ENCODE results near the gene ASB6.

Gene ASB6

DNA sequence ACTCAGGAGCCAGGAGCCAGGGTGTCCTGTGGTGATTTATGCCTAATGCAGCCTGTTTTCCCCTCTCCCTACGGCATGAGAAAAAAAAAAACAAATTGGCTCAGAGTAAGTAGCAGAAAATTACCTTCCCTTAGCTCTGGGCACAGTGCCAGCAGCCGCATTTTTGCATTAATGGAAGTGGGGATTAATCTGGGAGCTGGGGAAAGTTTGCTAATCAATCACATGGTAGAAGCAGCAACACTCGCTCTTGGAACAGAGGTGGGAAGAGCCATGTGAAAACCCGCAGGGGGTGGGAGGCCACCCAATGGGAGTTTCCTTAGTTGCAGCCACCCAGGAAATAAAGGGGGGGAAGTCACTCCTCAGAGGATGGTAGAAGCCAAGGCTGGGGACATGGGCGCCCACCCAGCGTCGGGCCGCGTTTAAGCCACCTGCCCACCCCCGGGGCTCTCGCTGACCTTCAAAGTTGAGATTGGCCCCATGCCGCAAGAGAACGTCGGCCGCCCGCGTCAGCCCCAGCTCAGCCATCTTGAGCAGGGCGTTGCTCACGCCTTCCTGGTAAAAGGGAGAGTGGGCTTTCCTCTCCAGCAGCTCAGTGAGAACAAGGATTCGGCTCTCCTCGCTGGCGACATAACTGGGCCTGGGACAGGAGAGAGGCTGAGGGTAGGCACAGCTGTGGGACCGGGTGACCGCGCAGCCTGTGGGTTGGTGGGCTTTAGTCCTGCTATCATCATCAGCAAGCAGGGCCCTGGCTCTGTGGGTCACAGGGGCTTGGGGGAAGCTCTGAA, 1.7 kb downstream of the ASB6 start:
- no peak for TF ChIP-seq FOXP2 (optimal IDR thresholded peaks at IDR 0.05; ENCODE audit: borderline replicate concordance, extremely low read depth, extremely low read length, insufficient read depth)
- no peak for TF ChIP-seq SIN3A (IDR thresholded peaks at IDR 0.05; ENCODE audit: borderline replicate concordance, insufficient read depth, low read length)

- TF ChIP-seq POLR2AphosphoS5 (IDR thresholded peaks at IDR 0.05; ENCODE audit: low read depth, low read length) (no peak), SIN3A (IDR thresholded peaks at IDR 0.05; ENCODE audit: borderline replicate concordance, insufficient read depth, low read length) (no peak), TAF1 (IDR thresholded peaks at IDR 0.05; ENCODE audit: borderline replicate concordance, insufficient read depth, low read length) (no peak), FOXP2 (optimal IDR thresholded peaks at IDR 0.05; ENCODE audit: borderline replicate concordance, extremely low read depth, extremely low read length, insufficient read depth) (no peak)
- TF ChIP-seq, protein P1, sequence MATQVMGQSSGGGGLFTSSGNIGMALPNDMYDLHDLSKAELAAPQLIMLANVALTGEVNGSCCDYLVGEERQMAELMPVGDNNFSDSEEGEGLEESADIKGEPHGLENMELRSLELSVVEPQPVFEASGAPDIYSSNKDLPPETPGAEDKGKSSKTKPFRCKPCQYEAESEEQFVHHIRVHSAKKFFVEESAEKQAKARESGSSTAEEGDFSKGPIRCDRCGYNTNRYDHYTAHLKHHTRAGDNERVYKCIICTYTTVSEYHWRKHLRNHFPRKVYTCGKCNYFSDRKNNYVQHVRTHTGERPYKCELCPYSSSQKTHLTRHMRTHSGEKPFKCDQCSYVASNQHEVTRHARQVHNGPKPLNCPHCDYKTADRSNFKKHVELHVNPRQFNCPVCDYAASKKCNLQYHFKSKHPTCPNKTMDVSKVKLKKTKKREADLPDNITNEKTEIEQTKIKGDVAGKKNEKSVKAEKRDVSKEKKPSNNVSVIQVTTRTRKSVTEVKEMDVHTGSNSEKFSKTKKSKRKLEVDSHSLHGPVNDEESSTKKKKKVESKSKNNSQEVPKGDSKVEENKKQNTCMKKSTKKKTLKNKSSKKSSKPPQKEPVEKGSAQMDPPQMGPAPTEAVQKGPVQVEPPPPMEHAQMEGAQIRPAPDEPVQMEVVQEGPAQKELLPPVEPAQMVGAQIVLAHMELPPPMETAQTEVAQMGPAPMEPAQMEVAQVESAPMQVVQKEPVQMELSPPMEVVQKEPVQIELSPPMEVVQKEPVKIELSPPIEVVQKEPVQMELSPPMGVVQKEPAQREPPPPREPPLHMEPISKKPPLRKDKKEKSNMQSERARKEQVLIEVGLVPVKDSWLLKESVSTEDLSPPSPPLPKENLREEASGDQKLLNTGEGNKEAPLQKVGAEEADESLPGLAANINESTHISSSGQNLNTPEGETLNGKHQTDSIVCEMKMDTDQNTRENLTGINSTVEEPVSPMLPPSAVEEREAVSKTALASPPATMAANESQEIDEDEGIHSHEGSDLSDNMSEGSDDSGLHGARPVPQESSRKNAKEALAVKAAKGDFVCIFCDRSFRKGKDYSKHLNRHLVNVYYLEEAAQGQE (IDR thresholded peaks at IDR 0.05; ENCODE audit: insufficient read depth in 1 of 2, low read depth in 2 of 2, low read length in 2 of 2) = no peak
These were observed 2.2 kb downstream of the ASB6 start for GRCh38 chr9:129639756-129640085.

GRCh38 chr9:129639034-129639630, 2.8 kb downstream of the ASB6 start:
- TF ChIP-seq TAF1 (IDR thresholded peaks at IDR 0.05; ENCODE audit: borderline replicate concordance, insufficient read depth, low read length) = no peak
- no peak for TF ChIP-seq POLR2AphosphoS5 (IDR thresholded peaks at IDR 0.05; ENCODE audit: low read depth, low read length)
- TF ChIP-seq, protein P1 (IDR thresholded peaks at IDR 0.05; ENCODE audit: insufficient read depth in 1 of 2, low read depth in 2 of 2, low read length in 2 of 2) = no peak
- TF ChIP-seq FOXP2 (optimal IDR thresholded peaks at IDR 0.05; ENCODE audit: borderline replicate concordance, extremely low read depth, extremely low read length, insufficient read depth) = no peak
- no peak for TF ChIP-seq SIN3A (IDR thresholded peaks at IDR 0.05; ENCODE audit: borderline replicate concordance, insufficient read depth, low read length)

DNA sequence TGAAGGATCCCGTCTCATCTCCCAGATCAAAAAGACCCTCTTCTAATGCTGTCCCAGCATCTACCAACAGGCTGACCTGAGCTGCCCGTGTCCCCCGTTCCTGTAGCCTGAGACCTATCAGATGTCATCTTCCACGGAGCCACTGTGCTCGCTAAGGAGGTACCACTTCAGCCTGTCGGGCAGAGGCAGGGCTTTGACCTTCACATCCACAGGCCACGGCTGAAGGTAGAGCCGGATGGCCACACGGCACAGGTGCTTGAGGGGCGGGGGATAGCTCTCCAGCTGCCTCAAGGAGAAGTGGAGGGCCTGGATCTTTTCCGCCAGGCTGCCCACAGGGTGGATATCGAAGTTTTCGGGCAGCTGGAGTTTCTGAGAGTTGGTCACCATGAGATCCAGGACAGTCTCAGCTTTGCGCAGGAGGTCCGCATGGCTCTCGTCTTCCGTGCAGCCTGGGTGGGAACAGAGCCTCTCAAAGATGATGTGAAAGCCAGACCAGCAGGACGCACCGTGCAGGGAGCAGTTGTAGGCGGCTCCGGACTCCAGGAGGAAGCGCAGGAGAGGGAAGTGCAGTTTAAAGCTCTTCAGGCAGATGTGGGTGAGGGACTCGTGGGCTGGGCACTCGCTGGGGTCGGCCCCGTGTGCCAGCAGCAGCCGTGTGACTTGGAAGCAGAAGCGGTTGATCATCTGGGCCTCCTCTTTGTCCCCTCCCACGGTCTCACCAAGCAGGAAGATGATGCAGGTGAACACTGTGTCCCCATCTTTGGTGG, 4.1 kb downstream of the ASB6 start:
- no peak for TF ChIP-seq FOXP2 (optimal IDR thresholded peaks at IDR 0.05; ENCODE audit: borderline replicate concordance, extremely low read depth, extremely low read length, insufficient read depth)
- TF ChIP-seq, protein P1 (IDR thresholded peaks at IDR 0.05; ENCODE audit: insufficient read depth in 1 of 2, low read depth in 2 of 2, low read length in 2 of 2) = no peak
- TF ChIP-seq TAF1 (IDR thresholded peaks at IDR 0.05; ENCODE audit: borderline replicate concordance, insufficient read depth, low read length) = no peak
- no peak for TF ChIP-seq SIN3A (IDR thresholded peaks at IDR 0.05; ENCODE audit: borderline replicate concordance, insufficient read depth, low read length)
- no peak for TF ChIP-seq POLR2AphosphoS5 (IDR thresholded peaks at IDR 0.05; ENCODE audit: low read depth, low read length)

GRCh38 chr9:129637102-129637501, 4.8 kb downstream of the ASB6 start:
- no peak for TF ChIP-seq TAF1 (IDR thresholded peaks at IDR 0.05; ENCODE audit: borderline replicate concordance, insufficient read depth, low read length)
- TF ChIP-seq, protein P1 (IDR thresholded peaks at IDR 0.05; ENCODE audit: insufficient read depth in 1 of 2, low read depth in 2 of 2, low read length in 2 of 2) = no peak
- no peak for TF ChIP-seq SIN3A (IDR thresholded peaks at IDR 0.05; ENCODE audit: borderline replicate concordance, insufficient read depth, low read length)
- no peak for TF ChIP-seq POLR2AphosphoS5 (IDR thresholded peaks at IDR 0.05; ENCODE audit: low read depth, low read length)
- no peak for TF ChIP-seq FOXP2 (optimal IDR thresholded peaks at IDR 0.05; ENCODE audit: borderline replicate concordance, extremely low read depth, extremely low read length, insufficient read depth)
